ENCODE results near the gene GBP7. TPM values are rescaled to one million over a fixed set of nuclear protein-coding genes. Genes with fewer than 3 reads are reported as not detected.

GBP7 gene
- total RNA-seq, 1 donor from 2014 or later: not detected

- no peak overlapping the region for H3K4me3 Mint-ChIP-seq
- H3K36me3 Mint-ChIP-seq: no peaks in the 10 kb centered on the region
- H3K27ac Mint-ChIP-seq: no peak overlapping the region
- DNase-seq (ENCODE audit: low spot score in 2 of 2, unreplicated experiment in 2 of 2): no peak
- no peaks in the 10 kb centered on the region for H3K27me3 Mint-ChIP-seq (ENCODE audit: low read depth)
- no peaks in the 10 kb centered on the region for H3K9me3 Mint-ChIP-seq
- peaks cover 12% of the 10 kb centered on the region for H3K4me1 Mint-ChIP-seq
- TF ChIP-seq CTCF (IDR thresholded peaks at IDR 0.05; ENCODE audit: unreplicated experiment): no peak
Measured at GRCh38 chr1:89169166-89169565, 6.6 kb downstream of the GBP7 start.

- no peak for DNase-seq (ENCODE audit: low spot score in 2 of 2, unreplicated experiment in 2 of 2)
- Mint-ChIP-seq H3K27me3 (ENCODE audit: low read depth) (no peaks in the 10 kb centered on the region), H3K4me3 (no peak overlapping the region), H3K36me3 (no peaks in the 10 kb centered on the region), H3K4me1 (peaks cover 12% of the 10 kb centered on the region), H3K27ac (no peak overlapping the region), H3K9me3 (no peaks in the 10 kb centered on the region)
- no peak for TF ChIP-seq CTCF (IDR thresholded peaks at IDR 0.05; ENCODE audit: unreplicated experiment)
Measured at GRCh38 chr1:89167590-89168230, 8.1 kb downstream of the GBP7 start.

- no peaks in the 10 kb centered on the region for H3K9me3 Mint-ChIP-seq
- no peak for TF ChIP-seq CTCF (IDR thresholded peaks at IDR 0.05; ENCODE audit: unreplicated experiment)
- H3K36me3 Mint-ChIP-seq: no peaks in the 10 kb centered on the region
- H3K4me3 Mint-ChIP-seq: no peak overlapping the region
- no peak for DNase-seq (ENCODE audit: low spot score in 2 of 2, unreplicated experiment in 2 of 2)
- H3K4me1 Mint-ChIP-seq: peaks cover 12% of the 10 kb centered on the region
- no peaks in the 10 kb centered on the region for H3K27me3 Mint-ChIP-seq (ENCODE audit: low read depth)
- no peak overlapping the region for H3K27ac Mint-ChIP-seq
Measured at GRCh38 chr1:89166705-89167104, 9.1 kb downstream of the GBP7 start.

GRCh38 chr1:89165811-89166210 lies 10.0 kb downstream of the GBP7 start:
- Mint-ChIP-seq H3K27me3 (ENCODE audit: low read depth) (no peaks in the 10 kb centered on the region), H3K4me3 (no peak overlapping the region)

GRCh38 chr1:89151047-89151446 lies 24.8 kb downstream of the GBP7 start:
- no peak for TF ChIP-seq CTCF (IDR thresholded peaks at IDR 0.05; ENCODE audit: unreplicated experiment)
- Mint-ChIP-seq H3K4me3 (no peak overlapping the region), H3K27me3 (ENCODE audit: low read depth) (peaks cover 14% of the 10 kb centered on the region), H3K36me3 (no peaks in the 10 kb centered on the region), H3K9me3 (peaks cover 5% of the 10 kb centered on the region), H3K27ac (no peak overlapping the region), H3K4me1 (peaks cover 12% of the 10 kb centered on the region)
- DNase-seq (ENCODE audit: low spot score in 2 of 2, unreplicated experiment in 2 of 2): no peak

More at GRCh38 chr1:89165811-89166210, 10.0 kb downstream of the GBP7 start:
- DNase-seq (ENCODE audit: low spot score in 2 of 2, unreplicated experiment in 2 of 2): no peak
- TF ChIP-seq CTCF (IDR thresholded peaks at IDR 0.05; ENCODE audit: unreplicated experiment): no peak
- H3K9me3 Mint-ChIP-seq: peaks cover 3% of the 10 kb centered on the region
- H3K4me1 Mint-ChIP-seq: peaks cover 12% of the 10 kb centered on the region
- H3K27ac Mint-ChIP-seq: no peak overlapping the region
- no peaks in the 10 kb centered on the region for H3K36me3 Mint-ChIP-seq
